ENCODE data around the gene RIPPLY2.

Gene RIPPLY2

GRCh38 chr6:83822629-83823169 is 30.5 kb upstream of the RIPPLY2 start:
- no peak for TF ChIP-seq CTCF (IDR thresholded peaks at IDR 0.05; ENCODE audit: extremely low read depth, missing control alignments)
- DNase-seq (ENCODE audit: low spot score), result no peak

GRCh38 chr6:83824388-83824801 is 28.8 kb upstream of the RIPPLY2 start:
- no peak for DNase-seq (ENCODE audit: low spot score)
- no peak for TF ChIP-seq CTCF (IDR thresholded peaks at IDR 0.05; ENCODE audit: extremely low read depth, missing control alignments)

GRCh38 chr6:83824831-83825230 is 28.3 kb upstream of the RIPPLY2 start:
- TF ChIP-seq CTCF (IDR thresholded peaks at IDR 0.05; ENCODE audit: extremely low read depth, missing control alignments), result no peak
- no peak for DNase-seq (ENCODE audit: low spot score)

DNA sequence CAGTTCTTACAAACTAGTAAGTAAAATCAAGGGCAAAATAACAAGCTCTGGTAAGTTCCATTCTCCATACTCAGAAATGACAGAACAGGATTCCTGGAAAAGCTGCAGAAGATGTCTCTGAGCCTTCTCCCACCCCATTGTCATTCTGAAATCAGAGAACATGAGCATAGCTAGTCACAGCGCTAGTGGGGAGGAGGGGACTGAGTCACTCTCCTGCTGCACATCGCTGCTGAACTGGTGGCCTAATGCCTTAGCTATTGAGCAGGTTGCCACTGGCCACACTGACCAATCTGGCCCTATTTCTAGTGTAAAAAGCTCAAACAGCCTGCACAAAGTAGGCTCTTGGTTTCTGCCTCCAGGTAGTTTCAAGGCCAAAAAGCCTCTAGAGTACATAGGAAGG is 26.1 kb upstream of the RIPPLY2 start:
- no peak for TF ChIP-seq CTCF (IDR thresholded peaks at IDR 0.05; ENCODE audit: extremely low read depth, missing control alignments)
- DNase-seq (ENCODE audit: low spot score), result no peak

DNA sequence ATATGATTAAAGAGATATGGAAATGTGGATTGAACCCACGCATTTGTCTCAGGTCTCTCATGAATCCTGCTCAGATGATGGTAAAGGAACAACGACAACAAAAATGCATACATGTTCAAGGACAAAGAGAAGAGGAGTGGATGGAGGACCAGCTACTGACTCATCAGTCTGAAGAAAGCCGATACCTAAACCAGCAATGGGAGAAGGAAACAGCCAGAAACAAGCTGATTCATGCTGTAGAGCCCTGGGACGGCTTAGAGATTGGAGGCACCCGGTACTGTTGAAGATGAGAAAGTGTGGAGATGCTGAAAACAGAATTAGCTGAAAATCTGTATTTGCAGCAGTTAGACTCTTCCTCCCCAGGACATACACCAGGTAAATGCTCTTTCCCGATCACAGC is 14.4 kb upstream of the RIPPLY2 start:
- TF ChIP-seq CTCF (IDR thresholded peaks at IDR 0.05; ENCODE audit: extremely low read depth, missing control alignments), result no peak
- no peak for DNase-seq (ENCODE audit: low spot score)

DNA sequence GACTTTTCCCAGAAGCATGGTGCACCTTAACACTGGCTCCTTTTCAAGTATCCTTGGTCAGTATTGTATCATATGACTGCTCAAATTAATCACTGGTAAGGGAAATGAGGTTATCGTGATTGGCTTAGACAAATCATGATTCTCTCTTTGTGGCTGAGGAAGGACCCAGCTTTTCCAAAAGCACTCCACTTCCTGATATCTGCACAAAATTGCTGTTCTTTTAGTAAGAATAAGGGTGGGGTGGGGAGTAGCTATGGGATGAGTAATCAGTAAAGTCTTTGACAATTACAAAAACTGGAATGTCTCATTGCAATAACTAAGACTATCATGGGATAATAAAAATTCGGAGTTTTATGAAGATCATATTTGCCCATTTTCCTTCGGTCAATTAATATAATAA is 9.0 kb upstream of the RIPPLY2 start:
- DNase-seq (ENCODE audit: low spot score), result no peak
- TF ChIP-seq CTCF (IDR thresholded peaks at IDR 0.05; ENCODE audit: extremely low read depth, missing control alignments), result no peak

- no peak for DNase-seq (ENCODE audit: low spot score)
- no peak for TF ChIP-seq CTCF (IDR thresholded peaks at IDR 0.05; ENCODE audit: extremely low read depth, missing control alignments)
Observed at GRCh38 chr6:83846291-83846690, 6.9 kb upstream of the RIPPLY2 start.

Data from GM20000 (cell line).